BLaER1 treated with 17β-estradiol and CSF1 and Interleukin-3, amounts not matched to agents 10 nM and 100 nM (cell line): Measurements from ENCODE around the gene TP53I3.
"Not testable (repeated sequence)": the region's sequence is repeated elsewhere in the genome, so short reads cannot be mapped to it uniquely, and the experiment has no call there.

ENCODE experiments used
- H3K27ac ChIP-seq, 11 experiments: shearing (Covaris generic); formaldehyde crosslinking; 2 replicates each; pipeline ENCODE4 v1.8.1; 2022
- H3K27me3 ChIP-seq, 11 experiments: shearing (Covaris generic); formaldehyde crosslinking; 2 replicates each; pipeline ENCODE4 v1.8.1; 2022
- H3K36me3 ChIP-seq, 11 experiments: shearing (Covaris generic); formaldehyde crosslinking; 2 replicates each; pipeline ENCODE4 v1.8.1; 2022
- H3K4me1 ChIP-seq, 10 experiments: shearing (Covaris generic); formaldehyde crosslinking; 2 replicates each; pipeline ENCODE4 v1.8.1; 2022
- H3K4me2 ChIP-seq, 11 experiments: shearing (Covaris generic); formaldehyde crosslinking; 2 replicates each; pipeline ENCODE4 v1.8.1; 2022
- H3K4me3 ChIP-seq, 10 experiments: shearing (Covaris generic); formaldehyde crosslinking; 2 replicates each; pipeline ENCODE4 v1.8.1; 2022
- H3K9ac ChIP-seq, 11 experiments: shearing (Covaris generic); formaldehyde crosslinking; 2 replicates each; pipeline ENCODE4 v1.8.1; 2022
- H3K9me3 ChIP-seq, 11 experiments: shearing (Covaris generic); formaldehyde crosslinking; replicated peaks in 1 of 11; 2 replicates each; pipeline ENCODE4 v1.8.1; 2022
- H4K20me1 ChIP-seq, 11 experiments: shearing (Covaris generic); formaldehyde crosslinking; 2 replicates each; pipeline ENCODE4 v1.8.1; 2022
- Cebpa-rat ChIP-seq, 11 experiments: shearing (Covaris generic); IDR thresholded peaks; 2 replicates each; pipeline ENCODE4 v1.8.1; 2022

Gene TP53I3

DNA sequence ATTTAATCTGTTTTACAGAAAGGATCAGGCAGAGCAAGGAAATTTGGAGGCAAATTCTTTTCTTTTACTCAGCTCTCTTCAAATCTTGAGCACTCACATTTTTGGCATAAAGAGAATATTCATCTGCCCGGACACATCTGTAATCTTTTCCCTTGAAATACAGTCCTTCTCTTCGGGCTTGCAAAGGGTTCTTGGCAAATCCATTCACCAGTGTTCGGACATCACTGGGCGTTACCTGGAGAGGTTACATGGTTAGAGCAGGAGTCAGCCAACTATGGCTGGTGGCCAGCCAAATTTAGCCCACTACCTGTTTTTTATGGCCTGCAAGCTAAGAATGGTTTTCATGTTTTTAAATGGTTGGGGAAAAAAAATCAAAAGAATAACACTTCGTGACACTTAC lies 36.4 kb upstream of the TP53I3 start:
- peaks cover 0 to 4% (median 0%) of the 10 kb centered on the region in 11 experiments; a peak in 1 of 22 replicates for H3K36me3 ChIP-seq
- no peaks in the 10 kb centered on the region for H3K9me3 ChIP-seq
- no peak overlapping the region for H3K4me2 ChIP-seq
- no peaks in the 10 kb centered on the region for H4K20me1 ChIP-seq
- no peak overlapping the region for H3K4me3 ChIP-seq
- TF ChIP-seq Cebpa-rat (IDR thresholded peaks at IDR 0.05): no peak
- H3K4me1 ChIP-seq: peaks cover 13 to 34% (median 19%) of the 10 kb centered on the region in 10 experiments
- H3K27me3 ChIP-seq: no peaks in the 10 kb centered on the region
- no peak overlapping the region for H3K27ac ChIP-seq
- H3K9ac ChIP-seq: no peak overlapping the region

DNA sequence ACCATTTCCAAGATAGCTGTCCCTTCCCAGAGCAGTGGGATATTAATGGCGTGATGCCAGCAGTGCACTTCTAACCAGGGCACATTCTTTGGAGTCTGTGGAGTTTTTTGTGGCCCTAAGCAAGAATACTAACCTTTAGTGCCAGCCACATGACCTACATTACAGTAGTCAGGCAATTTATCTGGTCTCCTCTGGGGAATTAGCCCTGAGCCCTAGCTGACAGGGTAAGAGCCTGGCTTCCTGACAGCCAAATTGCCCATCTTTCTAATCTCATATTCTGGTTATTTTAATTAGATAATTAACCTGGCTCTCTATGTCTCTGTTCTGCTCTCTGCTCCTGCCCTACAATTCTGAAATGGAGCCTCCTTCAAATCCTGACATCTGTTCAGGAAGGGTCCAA lies 33.3 kb upstream of the TP53I3 start:
- H3K27me3 ChIP-seq: no peaks in the 10 kb centered on the region
- H3K4me1 ChIP-seq: peaks cover 0 to 14% (median 4%) of the 10 kb centered on the region in 10 experiments; a peak in 8 of 20 replicates
- H3K27ac ChIP-seq: no peak overlapping the region
- 0 out of 22 replicates have a peak overlapping the region, but pooled peaks of 1 of the 11 experiments have one; percentile 9 for H3K9ac ChIP-seq
- peaks cover 0 to 15% (median 11%) of the 10 kb centered on the region in 11 experiments; a peak in 10 of 22 replicates for H3K9me3 ChIP-seq
- no peak overlapping the region for H3K4me2 ChIP-seq
- H4K20me1 ChIP-seq: no peaks in the 10 kb centered on the region
- no peak overlapping the region for H3K4me3 ChIP-seq
- peaks cover 0 to 31% (median 10%) of the 10 kb centered on the region in 11 experiments; a peak in 13 of 22 replicates for H3K36me3 ChIP-seq
- TF ChIP-seq Cebpa-rat (IDR thresholded peaks at IDR 0.05): no peak

GRCh38 chr2:24115057-24115456 lies 30.4 kb upstream of the TP53I3 start:
- H3K4me3 ChIP-seq: no peak overlapping the region
- peaks cover 0 to 31% (median 10%) of the 10 kb centered on the region in 11 experiments; a peak in 13 of 22 replicates for H3K36me3 ChIP-seq
- no peaks in the 10 kb centered on the region for H3K27me3 ChIP-seq
- H3K4me2 ChIP-seq: no peak overlapping the region
- no peak for TF ChIP-seq Cebpa-rat (IDR thresholded peaks at IDR 0.05)
- H4K20me1 ChIP-seq: no peaks in the 10 kb centered on the region
- no peak overlapping the region for H3K9ac ChIP-seq
- H3K4me1 ChIP-seq: peaks cover 0 to 8% (median 0%) of the 10 kb centered on the region in 10 experiments; a peak in 2 of 20 replicates
- no peak overlapping the region for H3K27ac ChIP-seq
- peaks cover 0 to 15% (median 11%) of the 10 kb centered on the region in 11 experiments; a peak in 10 of 22 replicates for H3K9me3 ChIP-seq

- Histone ChIP-seq H4K20me1 (no peaks in the 10 kb centered on the region), H3K4me3 (no peak overlapping the region), H3K36me3 (peaks cover 0 to 35% (median 12%) of the 10 kb centered on the region in 11 experiments; a peak in 13 of 22 replicates), H3K4me2 (no peak overlapping the region), H3K27ac (no peak overlapping the region), H3K27me3 (no peaks in the 10 kb centered on the region), H3K9ac (no peak overlapping the region), H3K4me1 (no peaks in the 10 kb centered on the region), H3K9me3 (peaks cover 19 to 45% (median 35%) of the 10 kb centered on the region in 11 experiments)
- no peak for TF ChIP-seq Cebpa-rat (IDR thresholded peaks at IDR 0.05)
These were observed 26.8 kb upstream of the TP53I3 start for GRCh38 chr2:24111407-24111901.

- Histone ChIP-seq H3K4me2 (no peak overlapping the region), H3K9ac (no peak overlapping the region)
These were observed 26.1 kb upstream of the TP53I3 start for GRCh38 chr2:24110660-24111303.

GRCh38 chr2:24109431-24109830 lies 24.8 kb upstream of the TP53I3 start:
- H4K20me1 ChIP-seq, H3K9ac ChIP-seq, H3K27ac ChIP-seq, H3K27me3 ChIP-seq, H3K4me3 ChIP-seq, H3K4me2 ChIP-seq, H3K4me1 ChIP-seq: not testable (repeated sequence)
- H3K9me3 ChIP-seq: peaks cover 30 to 61% (median 48%) of the 10 kb centered on the region in 11 experiments
- peaks cover 0 to 40% (median 17%) of the 10 kb centered on the region in 11 experiments; a peak in 15 of 22 replicates for H3K36me3 ChIP-seq

More at GRCh38 chr2:24110660-24111303, 26.1 kb upstream of the TP53I3 start:
- H3K27ac ChIP-seq: no peak overlapping the region
- peaks cover 0 to 35% (median 14%) of the 10 kb centered on the region in 11 experiments; a peak in 13 of 22 replicates for H3K36me3 ChIP-seq
- no peak for TF ChIP-seq Cebpa-rat (IDR thresholded peaks at IDR 0.05)
- H3K4me3 ChIP-seq: no peak overlapping the region
- no peaks in the 10 kb centered on the region for H3K4me1 ChIP-seq
- H3K9me3 ChIP-seq: peaks cover 26 to 52% (median 42%) of the 10 kb centered on the region in 11 experiments
- H4K20me1 ChIP-seq: no peaks in the 10 kb centered on the region
- H3K27me3 ChIP-seq: no peaks in the 10 kb centered on the region

DNA sequence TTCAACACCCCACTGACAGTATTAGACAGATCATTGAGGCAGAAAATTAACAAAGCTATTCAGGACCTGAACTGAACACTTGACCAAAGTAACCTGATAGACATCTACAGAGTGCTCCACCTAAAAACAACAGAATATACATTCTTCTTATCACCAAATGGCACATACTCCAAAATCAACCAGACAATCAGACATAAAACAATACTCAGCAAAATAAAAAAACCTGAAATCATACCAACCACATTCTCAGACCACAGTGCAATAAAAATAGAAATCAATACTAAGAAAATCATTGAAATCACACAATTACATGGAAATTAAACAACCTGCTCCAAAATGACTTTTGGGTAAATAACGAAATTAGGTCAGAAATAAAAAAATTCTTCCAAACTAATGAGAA lies 22.7 kb upstream of the TP53I3 start:
- H3K4me1 ChIP-seq: peaks cover 0 to 9% (median 7%) of the 10 kb centered on the region in 10 experiments; a peak in 12 of 20 replicates
- TF ChIP-seq Cebpa-rat (IDR thresholded peaks at IDR 0.05): no peak
- peaks cover 37 to 61% (median 48%) of the 10 kb centered on the region in 11 experiments for H3K9me3 ChIP-seq
- H3K9ac ChIP-seq: no peak overlapping the region
- H3K4me2 ChIP-seq: no peak overlapping the region
- no peaks in the 10 kb centered on the region for H3K27me3 ChIP-seq
- H4K20me1 ChIP-seq: no peaks in the 10 kb centered on the region
- H3K36me3 ChIP-seq: peaks cover 0 to 41% (median 26%) of the 10 kb centered on the region in 11 experiments; a peak in 17 of 22 replicates
- no peak overlapping the region for H3K4me3 ChIP-seq
- H3K27ac ChIP-seq: no peak overlapping the region

GRCh38 chr2:24106786-24107185 lies 22.2 kb upstream of the TP53I3 start:
- H3K27me3 ChIP-seq: no peaks in the 10 kb centered on the region
- H3K27ac ChIP-seq: no peak overlapping the region
- peaks cover 37 to 61% (median 48%) of the 10 kb centered on the region in 11 experiments for H3K9me3 ChIP-seq
- H3K4me1 ChIP-seq: peaks cover 0 to 9% (median 7%) of the 10 kb centered on the region in 10 experiments; a peak in 12 of 20 replicates
- no peak overlapping the region for H3K9ac ChIP-seq
- H3K4me2 ChIP-seq: no peak overlapping the region
- no peak for TF ChIP-seq Cebpa-rat (IDR thresholded peaks at IDR 0.05)
- peaks cover under 1 to 43% (median 29%) of the 10 kb centered on the region in 11 experiments; a peak in 18 of 22 replicates for H3K36me3 ChIP-seq
- H3K4me3 ChIP-seq: no peak overlapping the region
- H4K20me1 ChIP-seq: no peaks in the 10 kb centered on the region

- no peak overlapping the region for H3K27ac ChIP-seq
- H4K20me1 ChIP-seq: no peaks in the 10 kb centered on the region; a peak in 1 of 22 replicates
- peaks cover 4 to 47% (median 32%) of the 10 kb centered on the region in 11 experiments; a peak in 18 of 22 replicates for H3K36me3 ChIP-seq
- H3K9me3 ChIP-seq: peaks cover 37 to 61% (median 48%) of the 10 kb centered on the region in 11 experiments
- H3K27me3 ChIP-seq: no peaks in the 10 kb centered on the region
- no peak overlapping the region for H3K4me2 ChIP-seq
- H3K4me3 ChIP-seq: no peak overlapping the region
- H3K9ac ChIP-seq: no peak overlapping the region
- no peak for TF ChIP-seq Cebpa-rat (IDR thresholded peaks at IDR 0.05)
- peaks cover 0 to 9% (median 7%) of the 10 kb centered on the region in 10 experiments; a peak in 12 of 20 replicates for H3K4me1 ChIP-seq
These were observed 21.2 kb upstream of the TP53I3 start for GRCh38 chr2:24105816-24106215.
